ENCODE data around the gene DGCR8. TPM values are rescaled to one million over a fixed set of nuclear protein-coding genes. Genes with fewer than 3 reads are reported as not detected.

The DGCR8 gene
- total and polyA plus RNA-seq, 10 donors: 7.8 to 62.7 (median 31.4) TPM

DNA sequence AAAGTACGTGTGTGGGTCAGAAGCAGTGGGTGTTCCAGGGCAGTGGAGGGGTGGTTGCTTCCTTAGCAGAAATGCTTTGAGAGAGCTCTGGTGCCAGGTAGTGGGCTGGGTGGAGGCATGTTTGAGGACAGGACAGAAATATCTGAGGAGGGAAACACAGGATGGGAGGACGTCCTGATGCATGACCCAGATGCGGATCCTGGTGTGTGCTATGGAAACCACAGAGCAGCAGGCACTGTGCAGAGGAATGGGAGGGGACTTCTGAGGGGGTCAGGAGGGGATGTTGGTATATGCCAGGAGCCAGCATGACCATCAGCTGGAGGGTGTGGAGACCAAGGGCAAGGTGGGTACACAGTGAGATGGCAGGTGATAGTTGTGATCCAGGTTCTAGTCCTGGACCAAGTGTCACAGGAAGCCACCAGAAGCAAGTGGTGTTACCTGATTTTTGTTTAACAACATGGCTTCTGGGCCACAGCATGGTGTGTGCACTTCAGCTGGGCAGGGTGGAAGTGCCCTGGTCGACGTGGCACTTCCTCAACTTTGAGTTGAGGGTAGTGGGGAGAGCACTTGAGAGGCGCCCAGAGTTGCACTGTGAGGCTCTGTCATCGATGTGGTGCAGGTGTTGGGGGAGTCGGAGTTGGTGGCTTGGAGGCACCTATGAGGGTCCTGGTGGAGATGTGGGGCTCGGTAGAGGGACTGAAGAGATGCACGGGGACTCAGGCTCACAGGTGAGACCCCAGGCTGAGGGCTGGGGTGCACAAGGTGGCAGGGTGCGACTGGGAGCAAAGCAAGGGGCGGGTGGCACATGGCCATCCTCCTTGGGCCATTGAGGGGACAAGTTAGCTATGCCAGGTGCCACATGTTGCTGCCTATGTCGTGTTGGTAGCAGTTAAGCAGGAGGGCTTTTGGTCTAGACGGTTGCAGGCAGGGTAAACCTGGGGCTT, 7.5 kb downstream of the DGCR8 start:
- TF ChIP-seq, protein P1, sequence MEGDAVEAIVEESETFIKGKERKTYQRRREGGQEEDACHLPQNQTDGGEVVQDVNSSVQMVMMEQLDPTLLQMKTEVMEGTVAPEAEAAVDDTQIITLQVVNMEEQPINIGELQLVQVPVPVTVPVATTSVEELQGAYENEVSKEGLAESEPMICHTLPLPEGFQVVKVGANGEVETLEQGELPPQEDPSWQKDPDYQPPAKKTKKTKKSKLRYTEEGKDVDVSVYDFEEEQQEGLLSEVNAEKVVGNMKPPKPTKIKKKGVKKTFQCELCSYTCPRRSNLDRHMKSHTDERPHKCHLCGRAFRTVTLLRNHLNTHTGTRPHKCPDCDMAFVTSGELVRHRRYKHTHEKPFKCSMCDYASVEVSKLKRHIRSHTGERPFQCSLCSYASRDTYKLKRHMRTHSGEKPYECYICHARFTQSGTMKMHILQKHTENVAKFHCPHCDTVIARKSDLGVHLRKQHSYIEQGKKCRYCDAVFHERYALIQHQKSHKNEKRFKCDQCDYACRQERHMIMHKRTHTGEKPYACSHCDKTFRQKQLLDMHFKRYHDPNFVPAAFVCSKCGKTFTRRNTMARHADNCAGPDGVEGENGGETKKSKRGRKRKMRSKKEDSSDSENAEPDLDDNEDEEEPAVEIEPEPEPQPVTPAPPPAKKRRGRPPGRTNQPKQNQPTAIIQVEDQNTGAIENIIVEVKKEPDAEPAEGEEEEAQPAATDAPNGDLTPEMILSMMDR (IDR thresholded peaks at IDR 0.05 in 8 of 11, conservative IDR thresholded peaks at IDR 0.05 in 3 of 11): no peak
- TF ChIP-seq POLR2A (IDR thresholded peaks at IDR 0.05): no peak
- H3K27ac ChIP-seq: peak overlapping the region in 1 of 8 donors; percentile 56
- peaks cover 4 to 75% (median 48%) of the 10 kb centered on the region in 6 donors for H3K4me1 ChIP-seq
- H3K36me3 ChIP-seq: peaks cover 5 to 76% (median 68%) of the 10 kb centered on the region in 6 donors
- H3K27me3 ChIP-seq (replicated peaks in 1 of 7): no peaks in the 10 kb centered on the region
- intact Hi-C loops (cut with DNase I; ENCODE audit: low total_unique reads): no loop called here
- peak; percentile 54 for DNase-seq
- no peak overlapping the region for H3K4me3 ChIP-seq
- WGBS, 5 donors: 83 to 89% (median 86%) methylated on average over 14 of the region's 14 CpGs
- no peaks in the 10 kb centered on the region for H3K9me3 ChIP-seq

DNA sequence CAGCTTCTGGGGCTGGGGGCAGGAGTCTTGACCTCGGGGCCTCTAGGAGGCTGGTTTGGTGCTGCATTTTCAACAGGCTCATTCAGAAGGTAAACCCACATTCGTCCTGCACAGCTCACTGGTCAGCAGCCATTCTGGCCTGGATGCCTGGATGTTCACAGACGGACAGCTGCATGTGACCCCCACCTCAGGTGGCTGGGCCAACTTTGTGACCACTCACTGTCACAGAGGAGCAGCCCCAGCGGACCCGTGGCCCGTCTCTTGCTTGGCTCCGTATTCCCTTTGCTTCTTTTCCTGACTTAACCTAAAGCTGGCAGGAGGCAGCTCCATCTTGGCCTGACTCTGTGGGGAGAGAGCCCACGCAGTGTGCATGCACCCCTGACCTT, 8.2 kb downstream of the DGCR8 start:
- 91 to 97% (median 94%) methylated on average over 8 of the region's 8 CpGs for WGBS, 5 donors
- Histone ChIP-seq H3K27ac (peak overlapping the region in 1 of 8 donors; percentile 56), H3K4me1 (peaks cover 4 to 75% (median 42%) of the 10 kb centered on the region in 6 donors), H3K36me3 (peaks cover 5 to 82% (median 75%) of the 10 kb centered on the region in 6 donors), H3K27me3 (replicated peaks in 1 of 7) (no peaks in the 10 kb centered on the region), H3K4me3 (no peak overlapping the region), H3K9me3 (no peaks in the 10 kb centered on the region)
- TF ChIP-seq, protein P1 (IDR thresholded peaks at IDR 0.05 in 8 of 11, conservative IDR thresholded peaks at IDR 0.05 in 3 of 11): no peak
- TF ChIP-seq POLR2A (IDR thresholded peaks at IDR 0.05) (no peak), POLR2AphosphoS5 (IDR thresholded peaks at IDR 0.05) (no peak)
- DNase-seq: peak; percentile 51
- intact Hi-C loops (cut with DNase I; ENCODE audit: low total_unique reads): no loop called here

DNA sequence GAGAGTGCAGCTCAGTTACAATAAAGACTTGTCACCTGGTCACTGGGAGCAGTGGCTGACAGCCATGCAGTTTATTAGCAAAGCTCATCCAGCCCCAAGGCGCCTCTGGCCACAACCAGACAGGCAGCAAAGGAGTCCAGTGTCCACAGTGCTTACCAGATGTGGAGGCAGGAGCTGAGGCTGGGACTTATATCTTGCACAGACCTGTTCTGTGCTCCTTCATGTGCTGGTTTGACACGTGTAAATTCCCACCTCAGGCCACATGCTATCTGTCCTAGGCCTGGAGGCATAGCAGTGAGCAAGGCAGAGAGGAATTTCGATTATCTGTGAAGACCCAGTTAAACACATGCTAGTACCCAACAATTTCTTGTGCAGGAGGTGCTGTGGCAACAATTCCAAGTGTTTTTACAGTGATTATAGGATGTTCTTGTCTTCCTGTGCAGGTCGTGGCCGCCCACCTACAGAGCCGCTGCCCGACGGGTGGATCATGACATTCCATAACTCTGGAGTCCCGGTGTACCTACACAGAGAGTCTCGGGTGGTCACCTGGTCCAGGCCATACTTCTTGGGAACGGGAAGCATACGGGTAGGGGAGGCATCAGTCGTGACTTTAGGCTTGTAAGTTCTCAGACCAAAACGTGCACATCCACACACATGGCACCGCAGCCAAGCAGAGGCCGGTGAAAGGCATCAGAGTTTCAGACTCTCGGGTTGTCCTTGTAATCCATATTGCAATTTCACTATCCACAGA, 9.4 kb downstream of the DGCR8 start:
- no peaks in the 10 kb centered on the region for H3K9me3 ChIP-seq
- no peak overlapping the region for H3K4me3 ChIP-seq
- peak overlapping the region in 1 of 8 donors; percentile 48 for H3K27ac ChIP-seq
- H3K27me3 ChIP-seq (replicated peaks in 1 of 7): no peaks in the 10 kb centered on the region
- H3K36me3 ChIP-seq: peaks cover 5 to 94% (median 86%) of the 10 kb centered on the region in 6 donors
- H3K4me1 ChIP-seq: peaks cover 4 to 67% (median 30%) of the 10 kb centered on the region in 6 donors
- peak; percentile 51 for DNase-seq
- WGBS, 5 donors: 89 to 96% (median 95%) methylated on average over 17 of the region's 17 CpGs
- intact Hi-C loops (cut with DNase I; ENCODE audit: low total_unique reads): no loop called here
- TF ChIP-seq POLR2AphosphoS5 (IDR thresholded peaks at IDR 0.05): no peak
- no peak for TF ChIP-seq POLR2A (IDR thresholded peaks at IDR 0.05)
- TF ChIP-seq, protein P1 (IDR thresholded peaks at IDR 0.05 in 8 of 11, conservative IDR thresholded peaks at IDR 0.05 in 3 of 11): no peak

All from spleen (tissue), 11 donors.